Measurements from ENCODE around the gene ADCK1. TPM values are rescaled to one million over a fixed set of nuclear protein-coding genes. Genes with fewer than 3 reads are reported as not detected.

The ADCK1 gene
- total RNA-seq, 1 experiment from 2014 or later = 12.2 TPM

GRCh38 chr14:77867476-77867875, 67.6 kb downstream of the ADCK1 start:
- H3K4me1 ChIP-seq (ENCODE audit: insufficient read depth, low read length) = no peaks in the 10 kb centered on the region
- no peak overlapping the region for H4K91ac ChIP-seq (ENCODE audit: insufficient read length, low read depth, low read length)
- peaks cover 0 to 8% (median 0%) of the 10 kb centered on the region in 3 experiments; a peak in 2 of 7 replicates for H3K36me3 Mint-ChIP-seq (ENCODE audit: insufficient read depth in 1 of 3, low read depth in 3 of 3)
- H3K56ac ChIP-seq (ENCODE audit: insufficient read length, low read depth, low read length) = no peak overlapping the region
- H3K27me3 Mint-ChIP-seq (ENCODE audit: low read depth) = no peaks in the 10 kb centered on the region
- no peak overlapping the region for H3K4me2 ChIP-seq (ENCODE audit: insufficient read depth, insufficient read length, low read length)
- H3K27ac ChIP-seq (ENCODE audit: insufficient read length, low read depth, low read length) = no peak overlapping the region
- no peak overlapping the region for H2AFZ ChIP-seq (ENCODE audit: low read length)
- H2BK20ac ChIP-seq (ENCODE audit: low read depth, low read length, poor library complexity, severe bottlenecking) = no peak overlapping the region
- no peak overlapping the region for H4K8ac ChIP-seq (replicated peaks; ENCODE audit: insufficient read length, low read depth, low read length)
- no peak overlapping the region for H3T11ph ChIP-seq (ENCODE audit: low read length)
- no peak overlapping the region; a peak in 1 of 7 replicates for H3K27ac Mint-ChIP-seq
- H3K18ac ChIP-seq (ENCODE audit: insufficient read length, low read depth, low read length) = no peak overlapping the region
- H2BK5ac ChIP-seq (ENCODE audit: insufficient read length, low read length) = no peak overlapping the region
- no peak overlapping the region for H3K4me3 Mint-ChIP-seq
- DNase-seq = no peak
- no peak overlapping the region for H2BK15ac ChIP-seq (ENCODE audit: low read depth, low read length)
- TF ChIP-seq CTCF (conservative IDR thresholded peaks at IDR 0.05) = no peak
- H2AK5ac ChIP-seq (ENCODE audit: insufficient read length, low read length) = no peak overlapping the region
- no peak overlapping the region for H3K23ac ChIP-seq (ENCODE audit: insufficient read length, low read depth, low read length)
- no peaks in the 10 kb centered on the region for H3K27me3 ChIP-seq (ENCODE audit: insufficient read depth, low read length)
- no peak overlapping the region for H3K9ac ChIP-seq (ENCODE audit: extremely low read depth, insufficient read length, low read length)
- no CpG with 5 or more reads among the region's 7 CpGs for WGBS (ENCODE audit: extremely low coverage, insufficient read length, low lambda C conversion rate)
- H3K9me3 Mint-ChIP-seq = peaks cover 0 to 6% of the 10 kb centered on the region in 2 experiments; a peak in 1 of 5 replicates
- H3K23me2 ChIP-seq (ENCODE audit: insufficient read length, low read depth, low read length, poor library complexity, severe bottlenecking) = no peaks in the 10 kb centered on the region
- no peak overlapping the region for H3K4ac ChIP-seq (ENCODE audit: low read depth, low read length)
- H3K79me2 ChIP-seq (ENCODE audit: insufficient read depth, low read length) = no peaks in the 10 kb centered on the region
- no peak overlapping the region for H3K14ac ChIP-seq (ENCODE audit: insufficient read depth, low read length)
- no peaks in the 10 kb centered on the region for H4K20me1 ChIP-seq (ENCODE audit: control insufficient read depth, insufficient read depth, insufficient read length)
- H4K5ac ChIP-seq (ENCODE audit: insufficient read length, low read depth, low read length) = no peak overlapping the region
- H3K4me1 Mint-ChIP-seq = no peaks in the 10 kb centered on the region; a peak in 1 of 4 replicates
- no peak overlapping the region for H2BK12ac ChIP-seq (ENCODE audit: insufficient read length, low read depth, low read length)
- H3K9me3 ChIP-seq (ENCODE audit: control insufficient read depth, low read depth, low read length) = no peaks in the 10 kb centered on the region
- H3K79me1 ChIP-seq (ENCODE audit: insufficient read depth, low read depth, low read length, poor library complexity, severe bottlenecking) = no peaks in the 10 kb centered on the region
- no peak overlapping the region for H2BK120ac ChIP-seq (ENCODE audit: low read depth, low read length, poor library complexity, severe bottlenecking)
